Mesenchymal stem cell (in vitro differentiated cells and primary cell): ENCODE results near the gene ZMYM3.
A peak's percentile ranks its signal among the peaks of the same experiment; 100 is the strongest.

Experiments
- DNase-seq: peaks from one replicate; pipeline ENCODE4 v3.0.0-alpha.2; 2013
- H2AFZ ChIP-seq: one replicate; pipeline ENCODE4 v1.6.1; 2013; ENCODE audit warnings: low read depth, mild to moderate bottlenecking, control low read depth, inconsistent platforms, low read length, moderate library complexity
- H2AK5ac ChIP-seq: 2 replicates; pipeline ENCODE4 v1.6.1; 2013; ENCODE audit warnings: low read length, moderate library complexity, mild to moderate bottlenecking, inconsistent platforms; ENCODE audit not compliant: severe bottlenecking
- H2BK120ac ChIP-seq: one replicate; pipeline ENCODE4 v1.6.1; 2013; ENCODE audit warnings: low read depth, mild to moderate bottlenecking, inconsistent platforms, low read length, moderate library complexity
- H2BK12ac ChIP-seq, 2 experiments: one replicate each; pipeline ENCODE4 v1.6.1; 2013; ENCODE audit warnings: inconsistent platforms in 2 of 2, low read length in 2 of 2, mild to moderate bottlenecking in 2 of 2, moderate library complexity in 2 of 2, control low read depth in 1 of 2
- H2BK15ac ChIP-seq: one replicate; pipeline ENCODE4 v1.6.1; 2013; ENCODE audit warnings: mild to moderate bottlenecking, low read depth, inconsistent platforms; ENCODE audit not compliant: poor library complexity, severe bottlenecking
- H2BK5ac ChIP-seq: 2 replicates; pipeline ENCODE4 v1.6.1; 2013; ENCODE audit warnings: low read depth, mild to moderate bottlenecking, low read length, control low read depth, inconsistent platforms; ENCODE audit not compliant: poor library complexity, severe bottlenecking
- H3K14ac ChIP-seq, 2 experiments: one replicate each; pipeline ENCODE4 v1.6.1; 2013; ENCODE audit warnings: inconsistent platforms in 2 of 2, low read length in 2 of 2, control low read depth in 1 of 2, mild to moderate bottlenecking in 1 of 2, moderate library complexity in 1 of 2
- H3K18ac ChIP-seq, 2 experiments: one replicate each; pipeline ENCODE4 v1.6.1; 2013; ENCODE audit warnings: inconsistent platforms in 2 of 2, low read length in 2 of 2, control low read depth in 1 of 2, low read depth in 1 of 2, mild to moderate bottlenecking in 1 of 2
- H3K23ac ChIP-seq, 2 experiments: one replicate each; pipeline ENCODE4 v1.6.1; 2013; ENCODE audit warnings: inconsistent platforms in 2 of 2, low read length in 2 of 2, mild to moderate bottlenecking in 2 of 2, moderate library complexity in 2 of 2, control low read depth in 1 of 2
- H3K27ac ChIP-seq: 2 replicates; pipeline ENCODE4 v1.5.1; 2013; ENCODE audit warnings: mild to moderate bottlenecking, moderate library complexity, low read length, control low read depth, inconsistent platforms; ENCODE audit not compliant: poor library complexity, severe bottlenecking
- H3K27me3 ChIP-seq, 2 experiments: 2 replicates each; pipeline versions ENCODE4 v1.6.1 to v1.7.0; 2013; ENCODE audit warnings: low read length in 2 of 2, mild to moderate bottlenecking in 2 of 2, moderate library complexity in 2 of 2, control low read depth in 1 of 2, inconsistent platforms in 1 of 2; ENCODE audit not compliant: control insufficient read depth in 1 of 2, insufficient read depth in 1 of 2
- H3K36me3 ChIP-seq, 2 experiments: 2 replicates each; pipeline versions ENCODE4 v1.6.1 to v1.7.0; 2013; ENCODE audit warnings: low read length in 2 of 2, control low read depth in 1 of 2, inconsistent platforms in 1 of 2, low read depth in 1 of 2, mild to moderate bottlenecking in 1 of 2; ENCODE audit not compliant: insufficient read depth in 2 of 2, control insufficient read depth in 1 of 2
- H3K4ac ChIP-seq, 2 experiments: one replicate each; pipeline ENCODE4 v1.6.1; 2013; ENCODE audit warnings: inconsistent platforms in 2 of 2, low read length in 2 of 2, mild to moderate bottlenecking in 2 of 2, moderate library complexity in 2 of 2, control low read depth in 1 of 2, low read depth in 1 of 2
- H3K4me1 ChIP-seq: 2 replicates; pipeline ENCODE4 v1.6.1; 2013; ENCODE audit warnings: low read depth, low read length, control low read depth; ENCODE audit not compliant: control insufficient read depth, insufficient read depth
- H3K4me2 ChIP-seq: 2 replicates; pipeline ENCODE4 v1.6.1; 2013; ENCODE audit warnings: low read length, mild to moderate bottlenecking, inconsistent platforms; ENCODE audit not compliant: poor library complexity, severe bottlenecking
- H3K4me3 ChIP-seq, 2 experiments: 2 replicates each; pipeline versions ENCODE4 v1.5.1 to v1.7.0; 2013; ENCODE audit warnings: low read length in 2 of 2, mild to moderate bottlenecking in 2 of 2, control low read depth in 1 of 2, low read depth in 1 of 2; ENCODE audit not compliant: insufficient read depth in 1 of 2
- H3K79me1 ChIP-seq: replicated peaks from 2 replicates; pipeline ENCODE4 v1.6.1; 2013; ENCODE audit warnings: mild to moderate bottlenecking, control low read depth, low read length, inconsistent platforms; ENCODE audit not compliant: poor library complexity, severe bottlenecking
- H3K9ac ChIP-seq: 2 replicates; pipeline ENCODE4 v1.7.0; 2013; ENCODE audit warnings: mild to moderate bottlenecking, low read length, moderate library complexity
- H3K9me3 ChIP-seq: 2 replicates; pipeline ENCODE4 v1.7.0; 2013; ENCODE audit warnings: mild to moderate bottlenecking, low read length; ENCODE audit not compliant: control insufficient read depth
- H4K8ac ChIP-seq: one replicate; pipeline ENCODE4 v1.6.1; 2013; ENCODE audit warnings: inconsistent platforms, mild to moderate bottlenecking, low read length, moderate library complexity
- H4K91ac ChIP-seq: one replicate; pipeline ENCODE4 v1.6.1; 2013; ENCODE audit warnings: mild to moderate bottlenecking, low read length, inconsistent platforms
- WGBS: methylation state at CpG from one replicate; pipeline ENCODE4 v1.1.7; 2013; ENCODE audit warnings: mixed read lengths; 5-methylcytosine and 5-hydroxymethylcytosine counted together

ZMYM3 gene

GRCh38 chrX:71235482-71235881 is 18.5 kb downstream of the ZMYM3 start:
- Histone ChIP-seq H2BK120ac (no peak overlapping the region), H2BK15ac (no peak overlapping the region), H3K4me2 (no peak overlapping the region), H2BK12ac (no peak overlapping the region), H3K4me3 (no peak overlapping the region), H3K9me3 (no peaks in the 10 kb centered on the region), H3K79me1 (no peaks in the 10 kb centered on the region), H4K8ac (no peak overlapping the region), H2AFZ (no peak overlapping the region), H3K27me3 (peaks cover 0 to 39% of the 10 kb centered on the region in 2 experiments), H2BK5ac (no peak overlapping the region), H3K23ac (no peak overlapping the region), H2AK5ac (no peak overlapping the region), H4K91ac (no peak overlapping the region), H3K9ac (no peak overlapping the region), H3K27ac (no peak overlapping the region), H3K4ac (no peak overlapping the region), H3K36me3 (peaks cover 8 to 9% of the 10 kb centered on the region in 2 experiments), H3K18ac (no peak overlapping the region), H3K4me1 (no peaks in the 10 kb centered on the region), H3K14ac (no peak overlapping the region)
- 97% methylated on average over 3 of the region's 3 CpGs for WGBS
- no peak for DNase-seq

- Histone ChIP-seq H4K8ac (no peak overlapping the region), H3K27me3 (peaks cover 0 to 42% of the 10 kb centered on the region in 2 experiments), H3K79me1 (no peaks in the 10 kb centered on the region), H3K14ac (no peak overlapping the region), H3K36me3 (no peaks in the 10 kb centered on the region), H3K9ac (no peak overlapping the region), H3K4me3 (no peak overlapping the region), H3K23ac (no peak overlapping the region), H3K18ac (no peak overlapping the region), H3K4me2 (no peak overlapping the region), H2BK120ac (no peak overlapping the region), H4K91ac (no peak overlapping the region), H3K4ac (no peak overlapping the region), H3K4me1 (peaks cover 2% of the 10 kb centered on the region), H2AFZ (no peak overlapping the region), H3K27ac (no peak overlapping the region), H2BK5ac (no peak overlapping the region), H2BK15ac (no peak overlapping the region), H2BK12ac (no peak overlapping the region), H2AK5ac (no peak overlapping the region), H3K9me3 (peaks cover 4% of the 10 kb centered on the region)
- WGBS = 95% methylated on average over 1 of the region's 1 CpG
- no peak for DNase-seq
Observed at GRCh38 chrX:71228063-71228642, 25.8 kb downstream of the ZMYM3 start.

- Histone ChIP-seq H4K91ac (no peak overlapping the region), H2AK5ac (no peak overlapping the region), H2BK12ac (no peak overlapping the region), H3K4me3 (no peak overlapping the region), H3K9me3 (peaks cover 4% of the 10 kb centered on the region), H3K23ac (no peak overlapping the region), H2BK120ac (no peak overlapping the region), H2BK15ac (no peak overlapping the region), H3K18ac (no peak overlapping the region), H3K27ac (no peak overlapping the region), H3K14ac (no peak overlapping the region), H3K36me3 (no peaks in the 10 kb centered on the region), H4K8ac (no peak overlapping the region), H2BK5ac (no peak overlapping the region), H3K4me2 (no peak overlapping the region), H3K9ac (no peak overlapping the region), H3K4me1 (peaks cover 2% of the 10 kb centered on the region), H3K79me1 (no peaks in the 10 kb centered on the region), H2AFZ (no peak overlapping the region), H3K27me3 (peaks cover 0 to 39% of the 10 kb centered on the region in 2 experiments), H3K4ac (no peak overlapping the region)
- WGBS = 97% methylated on average over 2 of the region's 5 CpGs
- DNase-seq = no peak
Observed at GRCh38 chrX:71227370-71228062, 26.4 kb downstream of the ZMYM3 start.

GRCh38 chrX:71225676-71226075 is 28.3 kb downstream of the ZMYM3 start:
- no peaks in the 10 kb centered on the region for H3K79me1 ChIP-seq
- H3K4me1 ChIP-seq = peaks cover 2% of the 10 kb centered on the region
- no peak overlapping the region for H3K4ac ChIP-seq
- H3K36me3 ChIP-seq = no peaks in the 10 kb centered on the region
- no peak overlapping the region for H2BK15ac ChIP-seq
- H2AFZ ChIP-seq = no peak overlapping the region
- H3K23ac ChIP-seq = no peak overlapping the region
- no peak overlapping the region for H2AK5ac ChIP-seq
- H3K9me3 ChIP-seq = peaks cover 4% of the 10 kb centered on the region
- peak; percentile 3 for DNase-seq
- no peak overlapping the region for H2BK5ac ChIP-seq
- no peak overlapping the region for H4K91ac ChIP-seq
- no peak overlapping the region for H3K14ac ChIP-seq
- H3K27me3 ChIP-seq = peaks cover 0 to 37% of the 10 kb centered on the region in 2 experiments
- no peak overlapping the region for H3K9ac ChIP-seq
- no peak overlapping the region for H3K27ac ChIP-seq
- no peak overlapping the region for H3K18ac ChIP-seq
- H3K4me2 ChIP-seq = no peak overlapping the region
- no peak overlapping the region for H2BK120ac ChIP-seq
- H4K8ac ChIP-seq = no peak overlapping the region
- no peak overlapping the region for H2BK12ac ChIP-seq
- 48% methylated on average over 5 of the region's 5 CpGs for WGBS
- no peak overlapping the region for H3K4me3 ChIP-seq
